Measurements from ENCODE around the gene USP3.

Gene USP3

GRCh38 chr15:63475707-63476106, 28.7 kb upstream of the USP3 start:
- Histone ChIP-seq H3K9me3 (ENCODE audit: control insufficient read depth in 5 of 5, low read length in 5 of 5) (no peaks in the 10 kb centered on the region), H3K9ac (ENCODE audit: low read length in 5 of 5) (no peak overlapping the region), H3K36me3 (ENCODE audit: control insufficient read depth in 5 of 5, insufficient read depth in 5 of 5, low read length in 5 of 5) (no peaks in the 10 kb centered on the region), H3K27ac (ENCODE audit: low read depth, low read length) (no peak overlapping the region), H3K27me3 (ENCODE audit: control insufficient read depth in 5 of 5, insufficient read depth in 4 of 5, low read length in 5 of 5) (no peaks in the 10 kb centered on the region), H3K4me1 (ENCODE audit: control insufficient read depth in 5 of 5, insufficient read depth in 5 of 5, low read length in 5 of 5) (peaks cover 0 to 29% (median 13%) of the 10 kb centered on the region in 5 donors), H3K4me3 (ENCODE audit: low read depth in 1 of 5, low read length in 5 of 5) (no peak overlapping the region)

GRCh38 chr15:63476229-63476632, 28.2 kb upstream of the USP3 start:
- no peaks in the 10 kb centered on the region for H3K36me3 ChIP-seq (ENCODE audit: control insufficient read depth in 5 of 5, insufficient read depth in 5 of 5, low read length in 5 of 5)
- peaks cover 0 to 32% (median 13%) of the 10 kb centered on the region in 5 donors for H3K4me1 ChIP-seq (ENCODE audit: control insufficient read depth in 5 of 5, insufficient read depth in 5 of 5, low read length in 5 of 5)
- no peak overlapping the region for H3K4me3 ChIP-seq (ENCODE audit: low read depth in 1 of 5, low read length in 5 of 5)
- H3K27me3 ChIP-seq (ENCODE audit: control insufficient read depth in 5 of 5, insufficient read depth in 4 of 5, low read length in 5 of 5): no peaks in the 10 kb centered on the region
- H3K9me3 ChIP-seq (ENCODE audit: control insufficient read depth in 5 of 5, low read length in 5 of 5): no peaks in the 10 kb centered on the region
- H3K27ac ChIP-seq (ENCODE audit: low read depth, low read length): no peak overlapping the region
- no peak overlapping the region for H3K9ac ChIP-seq (ENCODE audit: low read length in 5 of 5)

DNA sequence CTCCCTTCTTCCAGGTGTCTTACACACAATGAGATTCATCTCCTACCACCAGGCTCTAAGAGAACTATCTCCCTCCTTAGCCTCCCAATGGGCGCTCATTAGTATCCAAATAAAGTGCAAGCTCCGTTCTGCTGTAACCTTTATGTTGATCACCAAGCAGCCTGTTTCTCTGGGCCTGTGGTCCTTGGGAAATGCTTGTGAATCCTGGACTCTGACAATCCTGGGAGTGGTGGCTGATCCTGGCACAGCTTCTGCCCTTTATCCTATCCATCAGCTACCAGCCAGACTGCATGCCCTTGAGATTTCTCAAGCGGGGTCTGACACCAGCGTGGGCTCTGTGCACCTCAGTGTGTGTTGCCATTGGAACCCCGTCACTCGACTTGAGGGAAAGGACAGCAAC, 26.1 kb upstream of the USP3 start:
- H3K36me3 ChIP-seq (ENCODE audit: control insufficient read depth in 5 of 5, insufficient read depth in 5 of 5, low read length in 5 of 5): no peaks in the 10 kb centered on the region
- H3K27me3 ChIP-seq (ENCODE audit: control insufficient read depth in 5 of 5, insufficient read depth in 4 of 5, low read length in 5 of 5): no peaks in the 10 kb centered on the region
- H3K9me3 ChIP-seq (ENCODE audit: control insufficient read depth in 5 of 5, low read length in 5 of 5): no peaks in the 10 kb centered on the region
- peaks cover 0 to 32% (median 15%) of the 10 kb centered on the region in 5 donors for H3K4me1 ChIP-seq (ENCODE audit: control insufficient read depth in 5 of 5, insufficient read depth in 5 of 5, low read length in 5 of 5)
- H3K27ac ChIP-seq (ENCODE audit: low read depth, low read length): no peak overlapping the region
- H3K4me3 ChIP-seq (ENCODE audit: low read depth in 1 of 5, low read length in 5 of 5): no peak overlapping the region
- no peak overlapping the region for H3K9ac ChIP-seq (ENCODE audit: low read length in 5 of 5)

DNA sequence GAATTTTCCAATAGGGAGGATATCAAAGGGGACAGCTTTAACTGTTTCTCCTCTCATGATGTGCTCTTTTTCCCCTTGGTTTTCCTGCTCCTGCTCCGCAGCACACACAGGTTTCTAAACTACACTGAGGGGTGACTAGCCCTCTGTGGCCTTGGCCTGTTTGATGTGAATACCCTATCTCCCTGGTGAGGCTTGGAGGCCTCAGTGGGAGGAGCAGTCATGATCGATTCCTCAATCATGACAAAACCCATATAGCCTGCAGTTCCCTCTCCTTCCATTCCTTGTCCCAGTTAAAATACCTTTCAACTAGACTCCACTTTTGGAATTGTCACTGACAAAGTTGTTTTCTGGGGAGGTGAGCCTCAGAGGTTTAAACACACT, 24.0 kb upstream of the USP3 start:
- H3K4me1 ChIP-seq (ENCODE audit: control insufficient read depth in 5 of 5, insufficient read depth in 5 of 5, low read length in 5 of 5): peaks cover 0 to 25% (median 9%) of the 10 kb centered on the region in 5 donors
- no peaks in the 10 kb centered on the region for H3K27me3 ChIP-seq (ENCODE audit: control insufficient read depth in 5 of 5, insufficient read depth in 4 of 5, low read length in 5 of 5)
- H3K9me3 ChIP-seq (ENCODE audit: control insufficient read depth in 5 of 5, low read length in 5 of 5): no peaks in the 10 kb centered on the region
- no peak overlapping the region for H3K9ac ChIP-seq (ENCODE audit: low read length in 5 of 5)
- no peak overlapping the region for H3K27ac ChIP-seq (ENCODE audit: low read depth, low read length)
- no peaks in the 10 kb centered on the region for H3K36me3 ChIP-seq (ENCODE audit: control insufficient read depth in 5 of 5, insufficient read depth in 5 of 5, low read length in 5 of 5)
- no peak overlapping the region for H3K4me3 ChIP-seq (ENCODE audit: low read depth in 1 of 5, low read length in 5 of 5)

DNA sequence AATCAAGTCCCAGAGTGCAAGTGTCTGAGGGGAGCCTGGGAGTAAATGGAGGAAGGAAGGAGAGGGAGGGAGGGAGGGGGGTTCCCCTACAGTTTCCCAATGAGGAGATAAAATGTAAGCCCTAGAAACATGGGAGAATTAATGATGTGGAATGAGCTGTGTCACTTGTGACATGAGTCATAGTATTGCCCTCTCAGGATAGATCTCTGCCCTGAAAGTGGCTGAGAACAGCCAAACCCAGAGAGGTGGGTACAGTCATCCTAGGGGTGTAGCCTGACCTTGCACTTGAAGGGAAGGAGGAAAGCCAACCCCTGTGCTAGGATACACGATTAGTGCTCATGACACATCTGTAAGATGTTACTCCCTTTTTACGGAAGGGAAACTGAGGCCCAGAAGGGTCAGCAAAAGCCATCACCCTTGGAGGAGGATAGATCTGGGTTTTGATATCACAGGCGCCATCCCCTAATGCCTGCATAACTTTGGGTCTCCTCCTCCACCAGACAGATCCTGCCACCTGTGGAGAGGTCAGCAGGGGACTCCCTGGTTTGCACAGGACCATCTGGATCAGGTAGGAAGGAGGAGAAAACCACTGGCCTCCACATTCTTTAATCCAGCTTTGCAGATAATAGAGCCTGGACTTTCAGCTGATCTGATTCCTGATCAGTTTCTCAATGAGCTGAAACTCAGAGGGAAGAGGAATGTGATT, 23.1 kb upstream of the USP3 start:
- H3K4me3 ChIP-seq (ENCODE audit: low read depth in 1 of 5, low read length in 5 of 5): no peak overlapping the region
- H3K9ac ChIP-seq (ENCODE audit: low read length in 5 of 5): no peak overlapping the region
- no peaks in the 10 kb centered on the region for H3K27me3 ChIP-seq (ENCODE audit: control insufficient read depth in 5 of 5, insufficient read depth in 4 of 5, low read length in 5 of 5)
- no peak overlapping the region for H3K27ac ChIP-seq (ENCODE audit: low read depth, low read length)
- peaks cover 0 to 25% (median 9%) of the 10 kb centered on the region in 5 donors for H3K4me1 ChIP-seq (ENCODE audit: control insufficient read depth in 5 of 5, insufficient read depth in 5 of 5, low read length in 5 of 5)
- no peaks in the 10 kb centered on the region for H3K9me3 ChIP-seq (ENCODE audit: control insufficient read depth in 5 of 5, low read length in 5 of 5)
- H3K36me3 ChIP-seq (ENCODE audit: control insufficient read depth in 5 of 5, insufficient read depth in 5 of 5, low read length in 5 of 5): no peaks in the 10 kb centered on the region

GRCh38 chr15:63482874-63483323, 21.5 kb upstream of the USP3 start:
- Histone ChIP-seq H3K4me1 (ENCODE audit: control insufficient read depth in 5 of 5, insufficient read depth in 5 of 5, low read length in 5 of 5) (peaks cover 0 to 21% (median 11%) of the 10 kb centered on the region in 5 donors), H3K27me3 (ENCODE audit: control insufficient read depth in 5 of 5, insufficient read depth in 4 of 5, low read length in 5 of 5) (no peaks in the 10 kb centered on the region), H3K9me3 (ENCODE audit: control insufficient read depth in 5 of 5, low read length in 5 of 5) (no peaks in the 10 kb centered on the region), H3K4me3 (ENCODE audit: low read depth in 1 of 5, low read length in 5 of 5) (no peak overlapping the region), H3K36me3 (ENCODE audit: control insufficient read depth in 5 of 5, insufficient read depth in 5 of 5, low read length in 5 of 5) (no peaks in the 10 kb centered on the region), H3K9ac (ENCODE audit: low read length in 5 of 5) (no peak overlapping the region), H3K27ac (ENCODE audit: low read depth, low read length) (no peak overlapping the region)

- Histone ChIP-seq H3K27ac (ENCODE audit: low read depth, low read length) (no peak overlapping the region), H3K9ac (ENCODE audit: low read length in 5 of 5) (no peak overlapping the region), H3K4me3 (ENCODE audit: low read depth in 1 of 5, low read length in 5 of 5) (no peak overlapping the region), H3K36me3 (ENCODE audit: control insufficient read depth in 5 of 5, insufficient read depth in 5 of 5, low read length in 5 of 5) (no peaks in the 10 kb centered on the region), H3K9me3 (ENCODE audit: control insufficient read depth in 5 of 5, low read length in 5 of 5) (no peaks in the 10 kb centered on the region), H3K27me3 (ENCODE audit: control insufficient read depth in 5 of 5, insufficient read depth in 4 of 5, low read length in 5 of 5) (no peaks in the 10 kb centered on the region), H3K4me1 (ENCODE audit: control insufficient read depth in 5 of 5, insufficient read depth in 5 of 5, low read length in 5 of 5) (peaks cover 0 to 21% (median 11%) of the 10 kb centered on the region in 5 donors)
Measured at GRCh38 chr15:63483521-63484371, 20.6 kb upstream of the USP3 start.

- no peaks in the 10 kb centered on the region for H3K9me3 ChIP-seq (ENCODE audit: control insufficient read depth in 5 of 5, low read length in 5 of 5)
- H3K4me3 ChIP-seq (ENCODE audit: low read depth in 1 of 5, low read length in 5 of 5): no peak overlapping the region
- no peak overlapping the region for H3K27ac ChIP-seq (ENCODE audit: low read depth, low read length)
- no peaks in the 10 kb centered on the region for H3K27me3 ChIP-seq (ENCODE audit: control insufficient read depth in 5 of 5, insufficient read depth in 4 of 5, low read length in 5 of 5)
- H3K36me3 ChIP-seq (ENCODE audit: control insufficient read depth in 5 of 5, insufficient read depth in 5 of 5, low read length in 5 of 5): no peaks in the 10 kb centered on the region
- no peak overlapping the region for H3K9ac ChIP-seq (ENCODE audit: low read length in 5 of 5)
- peaks cover 0 to 18% (median 11%) of the 10 kb centered on the region in 5 donors for H3K4me1 ChIP-seq (ENCODE audit: control insufficient read depth in 5 of 5, insufficient read depth in 5 of 5, low read length in 5 of 5)
Measured at GRCh38 chr15:63484433-63485186, 19.8 kb upstream of the USP3 start.

- H3K9ac ChIP-seq (ENCODE audit: low read length in 5 of 5): no peak overlapping the region
- peaks cover 0 to 23% (median 11%) of the 10 kb centered on the region in 5 donors for H3K4me1 ChIP-seq (ENCODE audit: control insufficient read depth in 5 of 5, insufficient read depth in 5 of 5, low read length in 5 of 5)
- H3K36me3 ChIP-seq (ENCODE audit: control insufficient read depth in 5 of 5, insufficient read depth in 5 of 5, low read length in 5 of 5): no peaks in the 10 kb centered on the region
- no peaks in the 10 kb centered on the region for H3K9me3 ChIP-seq (ENCODE audit: control insufficient read depth in 5 of 5, low read length in 5 of 5)
- H3K27me3 ChIP-seq (ENCODE audit: control insufficient read depth in 5 of 5, insufficient read depth in 4 of 5, low read length in 5 of 5): no peaks in the 10 kb centered on the region
- no peak overlapping the region for H3K4me3 ChIP-seq (ENCODE audit: low read depth in 1 of 5, low read length in 5 of 5)
- no peak overlapping the region for H3K27ac ChIP-seq (ENCODE audit: low read depth, low read length)
Measured at GRCh38 chr15:63487076-63487757, 17.2 kb upstream of the USP3 start.

All from subcutaneous abdominal adipose tissue (tissue), 5 donors.